HL-60/S4 treated with phorbol 12-myristate 13-acetate at 8.2 ng/mL for 4 days and 3 days (cell line): Measurements from ENCODE around the gene OXA1L.
"Not testable (repeated sequence)": the region's sequence is repeated elsewhere in the genome, so short reads cannot be mapped to it uniquely, and the experiment has no call there.

Experiments
- in situ Hi-C: fragments of 300-500 bp; cut with MboI; formaldehyde crosslinking; loops from 2 replicates; pipeline ENCODE4 v1.15.0; 2022; ENCODE audit warnings: low sequenced_read_pairs

The OXA1L gene

GRCh38 chr14:22767323-22767589, 768 bp downstream of the OXA1L start:
- in situ Hi-C loops = no loop called here

GRCh38 chr14:22768947-22769346, 2.5 kb downstream of the OXA1L start:
- in situ Hi-C loops = no loop called here

- in situ Hi-C loops = no loop called here
These were observed 2.9 kb downstream of the OXA1L start for GRCh38 chr14:22769369-22769768.

DNA sequence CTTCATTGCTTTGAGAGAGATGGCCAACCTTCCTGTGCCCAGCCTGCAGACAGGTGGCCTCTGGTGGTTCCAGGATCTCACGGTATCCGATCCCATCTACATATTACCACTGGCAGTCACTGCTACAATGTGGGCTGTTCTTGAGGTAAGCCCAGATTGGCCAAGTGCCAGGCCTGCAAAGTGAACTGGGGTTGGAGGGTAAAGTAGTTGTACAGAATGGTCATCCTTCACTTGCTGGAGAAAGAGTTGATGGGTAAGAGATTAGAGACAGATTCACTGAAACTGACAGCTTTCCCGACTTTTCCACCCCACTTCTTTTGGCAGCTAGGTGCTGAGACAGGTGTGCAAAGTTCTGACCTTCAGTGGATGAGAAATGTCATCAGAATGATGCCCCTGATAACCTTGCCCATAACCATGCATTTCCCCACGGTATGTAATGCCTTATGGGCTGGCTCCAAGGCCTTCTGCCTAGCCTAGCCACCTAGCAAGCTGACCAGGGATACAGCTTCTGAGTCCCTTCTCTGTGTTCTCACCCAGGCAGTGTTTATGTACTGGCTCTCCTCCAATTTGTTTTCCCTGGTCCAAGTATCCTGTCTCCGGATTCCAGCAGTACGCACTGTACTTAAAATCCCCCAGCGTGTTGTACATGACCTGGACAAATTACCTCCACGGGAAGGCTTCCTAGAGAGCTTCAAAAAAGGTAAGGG, 4.1 kb downstream of the OXA1L start:
- in situ Hi-C loops = no loop called here

- in situ Hi-C loops = no loop called here
These were observed 6.2 kb downstream of the OXA1L start for GRCh38 chr14:22772725-22773124.

DNA sequence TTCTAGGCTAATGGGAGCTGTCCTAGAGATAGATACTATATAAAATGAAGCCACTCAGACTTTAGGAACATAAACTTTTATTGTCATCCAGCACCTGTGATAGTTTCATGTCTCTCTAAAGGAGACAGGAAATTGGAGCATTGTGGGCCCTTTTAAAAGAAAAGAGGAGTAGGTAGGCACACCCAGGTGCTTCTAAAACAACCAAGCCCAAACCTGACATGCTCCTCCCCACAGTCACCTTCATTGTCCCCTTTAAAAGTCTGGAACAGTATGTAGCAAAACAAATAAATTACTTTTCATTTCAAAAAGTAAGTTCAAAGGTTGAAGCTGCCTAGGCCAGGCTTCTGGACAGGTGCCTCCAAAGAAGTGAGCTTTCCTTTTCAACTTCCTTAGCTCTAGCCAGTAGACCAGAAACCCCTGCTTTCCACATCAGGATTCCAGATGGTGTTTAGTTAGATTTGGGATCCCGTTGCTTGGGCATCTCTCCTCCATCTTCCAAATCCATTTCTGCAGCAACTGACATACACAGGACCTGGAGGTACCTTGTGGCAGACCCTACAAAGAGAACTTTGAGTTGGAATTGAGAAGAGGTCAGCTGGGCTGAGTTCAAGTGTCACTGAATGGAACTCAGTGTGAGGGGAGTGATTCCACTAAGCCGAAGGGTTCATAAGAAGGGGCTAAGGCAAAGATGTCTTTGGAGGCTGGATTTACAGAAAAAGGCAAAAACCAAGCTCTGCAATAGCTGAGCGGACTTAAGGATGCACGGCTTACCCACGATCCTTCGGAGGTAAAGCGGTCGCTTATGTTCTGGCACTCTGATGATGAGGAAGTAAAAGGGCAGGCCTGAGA, 6.9 kb downstream of the OXA1L start:
- in situ Hi-C loops = no loop called here

- in situ Hi-C loops = no loop called here
These were observed 7.7 kb downstream of the OXA1L start for GRCh38 chr14:22774011-22774706.

DNA sequence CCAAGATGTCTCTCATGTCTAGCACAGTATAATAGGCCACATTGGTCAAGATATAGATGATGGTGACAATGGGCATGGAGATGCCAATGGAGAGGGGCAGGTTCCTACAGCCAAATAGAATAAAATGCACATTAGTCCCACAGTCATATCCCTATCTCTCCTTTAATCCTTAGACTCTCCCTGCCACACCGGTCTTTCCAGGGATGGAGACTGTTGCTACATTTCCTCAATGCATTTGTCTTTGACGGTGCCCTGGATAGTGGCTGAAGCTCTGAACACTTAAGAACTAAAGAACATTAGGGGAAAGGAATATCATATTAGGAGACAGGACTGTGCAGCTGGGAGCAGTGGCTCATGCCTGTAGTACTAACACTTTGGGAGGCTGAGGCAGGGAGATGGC, 9.7 kb downstream of the OXA1L start:
- in situ Hi-C loops = no loop called here

GRCh38 chr14:22776849-22777248, 10.4 kb downstream of the OXA1L start:
- in situ Hi-C loops = not testable (repeated sequence)

- in situ Hi-C loops = no loop called here
These were observed 11.6 kb downstream of the OXA1L start for GRCh38 chr14:22778084-22778483.

- in situ Hi-C loops = no loop called here
These were observed 13.7 kb downstream of the OXA1L start for GRCh38 chr14:22780105-22780679.

- in situ Hi-C loops = no loop called here
These were observed 14.4 kb downstream of the OXA1L start for GRCh38 chr14:22780941-22781300.

- in situ Hi-C loops = no loop called here
These were observed 15.0 kb downstream of the OXA1L start for GRCh38 chr14:22781301-22781991.

DNA sequence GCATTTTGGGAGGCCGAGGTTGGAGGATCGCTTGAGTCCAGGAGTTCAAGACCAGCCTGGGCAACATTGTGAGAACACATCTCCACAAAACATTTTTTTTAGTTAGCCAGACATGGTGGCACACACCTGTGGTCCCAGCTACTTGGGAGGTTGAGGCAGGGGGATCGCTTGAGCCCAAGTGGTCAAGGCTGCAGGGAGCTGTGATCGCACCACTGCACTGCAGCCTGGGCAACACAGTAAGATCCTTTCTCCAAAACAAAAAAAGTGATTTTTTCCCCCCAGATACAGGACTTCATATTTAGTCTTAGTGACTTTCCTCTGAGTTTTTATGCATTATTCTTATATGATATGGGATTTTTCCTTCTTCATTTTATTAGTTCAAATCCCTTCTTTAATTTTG, 20.2 kb downstream of the OXA1L start:
- in situ Hi-C loops = no loop called here

GRCh38 chr14:22791301-22791700, 24.8 kb downstream of the OXA1L start:
- in situ Hi-C loops = no loop called here

DNA sequence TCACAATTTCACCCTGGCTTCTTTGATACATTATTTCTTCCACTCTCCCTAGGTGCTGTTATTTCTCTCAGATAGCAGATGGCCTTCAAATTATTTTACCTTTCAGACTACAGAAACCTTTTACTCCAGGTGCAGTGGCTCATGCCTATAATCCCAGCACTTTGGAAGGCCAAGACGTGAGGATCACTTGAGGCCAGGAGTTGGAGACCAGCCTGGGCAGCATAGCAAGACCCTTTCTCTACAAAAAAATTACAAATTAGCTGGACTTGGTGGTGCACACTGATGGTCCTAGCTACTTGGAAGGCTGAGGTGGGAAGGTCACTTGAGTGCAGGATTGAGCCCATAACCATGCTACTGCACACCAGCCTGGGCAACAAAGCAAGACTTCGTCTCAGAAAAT, 25.7 kb downstream of the OXA1L start:
- in situ Hi-C loops = no loop called here

- in situ Hi-C loops = not testable (repeated sequence)
These were observed 27.1 kb downstream of the OXA1L start for GRCh38 chr14:22793550-22793949.

DNA sequence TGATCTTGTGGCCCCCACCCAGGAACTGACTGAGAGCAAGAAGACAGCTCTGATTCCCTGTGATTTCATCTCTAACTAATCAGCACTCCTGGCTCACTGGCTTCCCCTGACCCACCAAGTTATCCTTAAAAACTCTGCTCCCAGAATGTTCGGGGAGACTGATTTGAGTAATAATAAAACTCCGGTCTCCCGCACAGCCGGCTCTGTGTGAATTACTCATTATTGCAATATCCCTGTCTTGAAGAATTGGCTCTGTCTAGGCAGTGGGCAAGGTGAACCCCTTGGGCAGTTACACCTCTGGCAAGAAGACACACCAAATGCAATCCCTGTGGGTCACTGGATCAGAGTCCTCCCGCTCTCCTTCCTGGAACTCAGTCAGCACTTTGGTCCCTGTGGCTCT, 27.5 kb downstream of the OXA1L start:
- in situ Hi-C loops = no loop called here

- in situ Hi-C loops = no loop called here
These were observed 28.1 kb downstream of the OXA1L start for GRCh38 chr14:22794551-22794951.

- in situ Hi-C loops = no loop called here
These were observed 29.7 kb downstream of the OXA1L start for GRCh38 chr14:22796087-22796707.
